ENCODE measurements around the gene RPL22L1. TPM values are rescaled to one million over a fixed set of nuclear protein-coding genes. Genes with fewer than 3 reads are reported as not detected.
A peak's percentile ranks its signal among the peaks of the same experiment; 100 is the strongest.

The RPL22L1 gene
- total and polyA plus RNA-seq, 2 of the 4 experiments (the other 2 are of a cell fraction) = 37.1 to 92.0 TPM

- ATAC-seq (ENCODE audit: low read depth) (no peak), DNase-seq (peak; percentile 50)
- in situ Hi-C loops (cut with MboI; ENCODE audit: low sequenced_read_pairs) (no loop called here), intact Hi-C loops (cut with micrococcal nuclease) (loop anchor here (10.0 kb wide), 1 partner anchor 655 kb away; the partner anchor contains the start of gene PHC3), dilution Hi-C loops (cut with HindIII; ENCODE audit: low sequenced_read_pairs, unreplicated experiment) (no loop called here)
- Histone ChIP-seq H3K4me1 (ENCODE audit: control insufficient read depth, insufficient read depth, low read length) (peaks cover 2% of the 10 kb centered on the region; the same call in 1 of the 2 replicates), H4K20me1 (ENCODE audit: insufficient read depth, low read length) (no peaks in the 10 kb centered on the region), H3K27ac (ENCODE audit: insufficient read depth, low read length) (no peak overlapping the region), H2AK5ac (ENCODE audit: low read depth, low read length) (0 out of 2 replicates have a peak overlapping the region, but pooled peaks have one; percentile 24), H2BK5ac (ENCODE audit: low read depth, low read length, poor library complexity, severe bottlenecking) (no peak overlapping the region), H3K14ac (replicated peaks; ENCODE audit: low read depth, low read length) (no peak overlapping the region), H3K9me1 (ENCODE audit: insufficient read depth, low read length) (no peaks in the 10 kb centered on the region), H2AK9ac (replicated peaks; ENCODE audit: low read depth, low read length, poor library complexity) (no peak overlapping the region), H3K4ac (ENCODE audit: low read depth, low read length) (no peak overlapping the region), H4K8ac (ENCODE audit: low read depth in 2 of 2, low read length in 2 of 2) (no peak overlapping the region), H3K9me3 (ENCODE audit: control insufficient read depth, insufficient read depth, low read length) (no peaks in the 10 kb centered on the region), H4K91ac (ENCODE audit: insufficient read depth, low read depth, low read length) (no peak overlapping the region), H3K79me1 (ENCODE audit: low read depth in 1 of 2, low read length in 2 of 2) (no peaks in the 10 kb centered on the region), H3K23ac (ENCODE audit: low read depth, low read length) (no peak overlapping the region), H3K4me3 (ENCODE audit: insufficient read depth, low read depth, low read length) (no peak overlapping the region), H3K9ac (ENCODE audit: low read depth, low read length) (no peak overlapping the region), H2BK20ac (ENCODE audit: low read depth, low read length) (no peak overlapping the region), H3K27me3 (ENCODE audit: control insufficient read depth, insufficient read depth, low read length) (peaks cover 5% of the 10 kb centered on the region), H3K56ac (ENCODE audit: extremely low read depth, insufficient read depth, low read length) (no peak overlapping the region), H3K4me2 (ENCODE audit: low read depth, low read length) (no peak overlapping the region), H2BK120ac (ENCODE audit: low read depth, low read length) (no peak overlapping the region), H2BK15ac (ENCODE audit: low read depth, low read length) (no peak overlapping the region), H2AFZ (replicated peaks; ENCODE audit: low read length, poor library complexity) (no peak overlapping the region), H3K36me3 (ENCODE audit: control insufficient read depth, insufficient read depth, low read length) (no peaks in the 10 kb centered on the region), H4K5ac (ENCODE audit: low read depth, low read length) (no peak overlapping the region), H3K18ac (ENCODE audit: low read depth, low read length) (no peak overlapping the region)
- no CpG with 5 or more reads among the region's 3 CpGs for WGBS, 2 experiments (ENCODE audit: extremely low coverage in 2 of 2, insufficient read length in 1 of 2)
- POLR2A ChIA-PET (ENCODE audit: unreplicated experiment) = no interaction called here
- CTCF ChIA-PET = interaction anchor here (1.0 to 1.3 kb wide), 2 partner anchors 9 to 27 kb away, joined by 3 to 4 read pairs; no protein-coding TSS in a partner anchor
- TF ChIP-seq, protein P1, sequence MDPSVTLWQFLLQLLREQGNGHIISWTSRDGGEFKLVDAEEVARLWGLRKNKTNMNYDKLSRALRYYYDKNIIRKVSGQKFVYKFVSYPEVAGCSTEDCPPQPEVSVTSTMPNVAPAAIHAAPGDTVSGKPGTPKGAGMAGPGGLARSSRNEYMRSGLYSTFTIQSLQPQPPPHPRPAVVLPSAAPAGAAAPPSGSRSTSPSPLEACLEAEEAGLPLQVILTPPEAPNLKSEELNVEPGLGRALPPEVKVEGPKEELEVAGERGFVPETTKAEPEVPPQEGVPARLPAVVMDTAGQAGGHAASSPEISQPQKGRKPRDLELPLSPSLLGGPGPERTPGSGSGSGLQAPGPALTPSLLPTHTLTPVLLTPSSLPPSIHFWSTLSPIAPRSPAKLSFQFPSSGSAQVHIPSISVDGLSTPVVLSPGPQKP (IDR thresholded peaks at IDR 0.05; ENCODE audit: borderline replicate concordance, low read depth, low read length) = no peak
- TF ChIP-seq RFX5 (IDR thresholded peaks at IDR 0.05; ENCODE audit: low read depth, low read length) (no peak), MXI1 (IDR thresholded peaks at IDR 0.05; ENCODE audit: borderline replicate concordance, low read depth, low read length) (no peak), RAD21 (IDR thresholded peaks at IDR 0.05; ENCODE audit: low read length) (no peak), RCOR1 (IDR thresholded peaks at IDR 0.05; ENCODE audit: insufficient replicate concordance, low read length) (no peak), BHLHE40 (IDR thresholded peaks at IDR 0.05; ENCODE audit: low read depth, low read length) (no peak)
- no TSS peak for BruUV-seq (replicated peaks)
These were observed 30.4 kb downstream of the RPL22L1 start for GRCh38 chr3:170839518-170840100.
